Measurements from ENCODE around the gene ANO4.
"Not testable (repeated sequence)": the region's sequence is repeated elsewhere in the genome, so short reads cannot be mapped to it uniquely, and the experiment has no call there.

ANO4 gene

GRCh38 chr12:101050631-101051030 lies 256.1 kb downstream of the ANO4 start:
- no peak for DNase-seq

GRCh38 chr12:101051151-101051550 lies 256.6 kb downstream of the ANO4 start:
- DNase-seq, result no peak

- DNase-seq, result no peak
Measured at GRCh38 chr12:101051901-101052550, 257.4 kb downstream of the ANO4 start.

GRCh38 chr12:101053203-101053602 lies 258.6 kb downstream of the ANO4 start:
- no peak for DNase-seq

- no peak for DNase-seq
Measured at GRCh38 chr12:101055940-101056339, 261.4 kb downstream of the ANO4 start.

- DNase-seq, result not testable (repeated sequence)
Measured at GRCh38 chr12:101062508-101062907, 267.9 kb downstream of the ANO4 start.

GRCh38 chr12:101064721-101065120 lies 270.1 kb downstream of the ANO4 start:
- DNase-seq, result no peak

- DNase-seq, result no peak
Measured at GRCh38 chr12:101066489-101066888, 271.9 kb downstream of the ANO4 start.

GRCh38 chr12:101068402-101068801 lies 273.8 kb downstream of the ANO4 start:
- DNase-seq, result no peak

- DNase-seq, result no peak
Measured at GRCh38 chr12:101068836-101069235, 274.3 kb downstream of the ANO4 start.

GRCh38 chr12:101074940-101075680 lies 280.5 kb downstream of the ANO4 start:
- no peak for DNase-seq

- no peak for DNase-seq
Measured at GRCh38 chr12:101076921-101077320, 282.3 kb downstream of the ANO4 start.

GRCh38 chr12:101077791-101078528 lies 283.4 kb downstream of the ANO4 start:
- DNase-seq, result no peak

GRCh38 chr12:101078536-101079285 lies 284.1 kb downstream of the ANO4 start:
- no peak for DNase-seq

- no peak for DNase-seq
Measured at GRCh38 chr12:101082706-101083105, 288.1 kb downstream of the ANO4 start.

GRCh38 chr12:101086490-101087135 lies 292.0 kb downstream of the ANO4 start:
- DNase-seq, result no peak

- no peak for DNase-seq
Measured at GRCh38 chr12:101087920-101088319, 293.3 kb downstream of the ANO4 start.

- no peak for DNase-seq
Measured at GRCh38 chr12:101089271-101089670, 294.7 kb downstream of the ANO4 start.

- DNase-seq, result not testable (repeated sequence)
Measured at GRCh38 chr12:101090222-101090621, 295.6 kb downstream of the ANO4 start.

GRCh38 chr12:101097829-101098580 lies 303.4 kb downstream of the ANO4 start:
- no peak for DNase-seq

- DNase-seq, result no peak
Measured at GRCh38 chr12:101107032-101107763, 312.6 kb downstream of the ANO4 start.
